Renal cortex interstitium (tissue), 11 donors: ENCODE data around the gene RUSC1. TPM values are rescaled to one million over a fixed set of nuclear protein-coding genes. Genes with fewer than 3 reads are reported as not detected.
"Not testable (repeated sequence)": the region's sequence is repeated elsewhere in the genome, so short reads cannot be mapped to it uniquely, and the experiment has no call there.

Source experiments
- DNase-seq, 11 donors: peaks; one replicate each; pipeline ENCODE4 v3.0.0-alpha.2; 2013; ENCODE audit warnings: low read depth in 9 of 11, low spot score in 4 of 11; ENCODE audit errors: extremely low read depth in 1 of 11
- polyA plus RNA-seq, 3 donors: library from polyadenylated mRNA; unstranded; fragments of 120-200 nt; gene quantifications; one replicate each; pipeline ENCODE4 v1.2.1, GENCODE V29; 2013; ENCODE audit not compliant: insufficient read length in 3 of 3

The RUSC1 gene
- polyA plus RNA-seq, 3 donors = 30.2 to 38.1 (median 34.2) TPM

- DNase-seq = no peak
Observed at GRCh38 chr1:155316922-155317321, 3.8 kb upstream of the RUSC1 start.

GRCh38 chr1:155318082-155318481 is 2.6 kb upstream of the RUSC1 start:
- no peak for DNase-seq

GRCh38 chr1:155319536-155319935 is 1.2 kb upstream of the RUSC1 start:
- no peak for DNase-seq

GRCh38 chr1:155320252-155320651 is 442 bp upstream of the RUSC1 start:
- DNase-seq = no peak

- no peak for DNase-seq
Observed at GRCh38 chr1:155321639-155322503, 1.2 kb downstream of the RUSC1 start.

GRCh38 chr1:155322571-155322952 is 1.9 kb downstream of the RUSC1 start:
- no peak for DNase-seq

GRCh38 chr1:155322953-155323728 is 2.4 kb downstream of the RUSC1 start:
- peak in 10 of 11 donors; percentile 77 to 90 (median 86) for DNase-seq

- DNase-seq = peak in 8 of 11 donors; percentile 70 to 86 (median 80)
Observed at GRCh38 chr1:155323729-155324036, 3.0 kb downstream of the RUSC1 start.

GRCh38 chr1:155324037-155324716 is 3.5 kb downstream of the RUSC1 start:
- peak in 9 of 11 donors; percentile 78 to 93 (median 89) for DNase-seq

- peak in 1 of 11 donors; percentile 27 for DNase-seq
Observed at GRCh38 chr1:155324717-155325602, 4.3 kb downstream of the RUSC1 start.

GRCh38 chr1:155325603-155325893 is 4.9 kb downstream of the RUSC1 start:
- no peak for DNase-seq

- DNase-seq = no peak
Observed at GRCh38 chr1:155326020-155326526, 5.4 kb downstream of the RUSC1 start.

- DNase-seq = no peak
Observed at GRCh38 chr1:155326631-155327037, 5.9 kb downstream of the RUSC1 start.

- no peak for DNase-seq
Observed at GRCh38 chr1:155327981-155328380, 7.3 kb downstream of the RUSC1 start.

GRCh38 chr1:155328856-155329255 is 8.2 kb downstream of the RUSC1 start:
- DNase-seq = not testable (repeated sequence)

GRCh38 chr1:155329980-155330598 is 9.4 kb downstream of the RUSC1 start:
- no peak for DNase-seq

GRCh38 chr1:155334962-155335361 is 14.3 kb downstream of the RUSC1 start:
- peak in 2 of 11 donors; percentile 19 to 29 for DNase-seq

GRCh38 chr1:155339515-155340097 is 18.9 kb downstream of the RUSC1 start:
- no peak for DNase-seq
